ENCODE results near the gene IFITM10.
"Not testable (repeated sequence)": the region's sequence is repeated elsewhere in the genome, so short reads cannot be mapped to it uniquely, and the experiment has no call there.

Gene IFITM10

DNA sequence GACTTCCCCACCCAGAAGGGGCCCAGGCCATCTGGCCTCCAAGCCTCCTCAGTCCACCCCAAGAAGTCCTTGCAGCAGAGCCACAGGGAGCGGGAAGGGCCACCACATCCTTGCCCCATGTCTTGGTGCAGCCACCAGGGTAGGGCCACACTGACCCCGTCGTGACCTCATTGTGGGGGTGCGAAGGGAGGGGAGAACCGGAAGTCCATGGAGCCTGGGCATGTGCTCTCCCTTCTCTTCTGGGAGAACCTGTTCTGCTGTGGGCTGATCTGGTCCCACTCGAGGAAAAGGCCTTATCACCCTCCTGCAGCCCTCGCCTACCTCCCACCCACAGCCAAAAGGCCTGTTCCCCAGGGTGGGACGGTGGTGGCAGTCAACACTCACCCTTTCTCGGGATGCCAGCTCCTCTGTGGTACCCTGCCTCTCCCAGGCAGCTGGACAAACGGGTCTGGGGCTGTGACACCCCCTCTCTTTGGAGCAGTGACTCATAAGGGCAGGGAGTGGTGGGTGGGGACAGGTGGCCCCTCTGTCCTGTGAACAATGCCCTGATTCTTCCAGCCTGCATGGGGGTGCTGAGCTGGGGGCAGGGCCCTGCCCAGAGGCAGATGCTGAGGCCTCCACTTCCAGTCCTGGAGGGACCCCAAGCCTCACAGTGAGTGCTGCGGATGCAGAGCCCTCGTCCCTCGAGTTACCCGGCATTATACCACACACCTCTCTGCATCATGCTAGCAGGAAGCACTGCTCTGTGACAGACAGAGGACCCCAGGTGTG is 27.9 kb upstream of the IFITM10 start:
- in situ Hi-C loops (cut with MboI; ENCODE audit: low sequenced_read_pairs): no loop called here

DNA sequence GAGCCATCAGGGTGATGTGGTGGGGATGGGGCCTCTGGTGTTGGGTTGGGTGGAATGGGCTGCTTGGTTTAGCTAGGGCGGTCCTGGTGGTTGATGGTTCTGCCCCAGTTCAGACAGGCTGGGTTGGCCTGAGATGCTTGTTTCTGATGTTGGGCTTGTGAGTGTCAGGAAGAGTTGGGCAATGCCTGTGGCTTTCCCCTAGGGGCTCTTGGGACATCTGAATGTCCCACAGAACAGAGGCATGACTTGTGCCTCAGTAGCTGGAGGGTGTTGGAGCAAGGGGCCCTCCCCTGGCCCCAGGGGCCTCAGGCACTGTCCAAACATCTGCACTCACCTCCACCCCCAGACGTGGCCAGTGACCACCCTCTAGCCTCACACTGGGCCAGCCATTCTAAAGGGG is 27.3 kb upstream of the IFITM10 start:
- in situ Hi-C loops (cut with MboI; ENCODE audit: low sequenced_read_pairs): no loop called here

DNA sequence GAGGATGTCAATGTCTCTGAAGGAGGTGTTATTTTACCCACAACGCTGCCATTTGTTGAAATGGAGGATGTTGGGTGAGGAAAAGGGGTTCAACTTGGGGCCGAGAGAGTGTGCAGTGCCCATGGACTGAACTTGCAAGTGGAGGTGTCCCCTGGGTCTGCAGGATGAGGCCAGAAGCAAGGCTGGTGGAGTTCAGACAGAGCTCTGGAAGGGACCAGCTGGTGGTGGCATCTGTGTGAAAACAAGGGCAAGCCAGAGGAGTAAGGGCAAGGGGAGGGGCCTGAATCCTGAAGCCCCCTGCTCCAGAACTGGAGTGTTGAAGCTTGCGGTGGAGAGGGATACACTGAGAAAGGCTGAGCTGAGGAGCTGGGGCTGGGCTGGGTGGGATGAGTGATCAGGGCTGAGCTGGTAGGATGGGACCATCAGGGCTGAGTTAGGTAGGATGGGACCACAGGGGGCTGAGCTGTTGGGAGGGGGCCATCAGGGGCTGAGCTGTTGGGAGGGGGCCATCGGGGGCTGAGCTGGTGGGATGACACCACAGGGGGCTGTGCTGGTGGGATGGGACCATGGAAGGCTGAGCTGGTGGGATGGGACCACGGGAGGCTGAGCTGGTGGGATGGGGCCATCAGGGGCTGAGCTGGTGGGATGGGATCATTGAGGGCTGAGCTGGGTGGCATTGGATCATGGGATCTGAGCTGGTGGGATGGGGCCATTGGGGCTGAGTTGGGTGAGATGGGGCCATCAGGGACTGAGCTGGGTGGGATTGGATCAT is 26.7 kb upstream of the IFITM10 start:
- in situ Hi-C loops (cut with MboI; ENCODE audit: low sequenced_read_pairs): no loop called here

DNA sequence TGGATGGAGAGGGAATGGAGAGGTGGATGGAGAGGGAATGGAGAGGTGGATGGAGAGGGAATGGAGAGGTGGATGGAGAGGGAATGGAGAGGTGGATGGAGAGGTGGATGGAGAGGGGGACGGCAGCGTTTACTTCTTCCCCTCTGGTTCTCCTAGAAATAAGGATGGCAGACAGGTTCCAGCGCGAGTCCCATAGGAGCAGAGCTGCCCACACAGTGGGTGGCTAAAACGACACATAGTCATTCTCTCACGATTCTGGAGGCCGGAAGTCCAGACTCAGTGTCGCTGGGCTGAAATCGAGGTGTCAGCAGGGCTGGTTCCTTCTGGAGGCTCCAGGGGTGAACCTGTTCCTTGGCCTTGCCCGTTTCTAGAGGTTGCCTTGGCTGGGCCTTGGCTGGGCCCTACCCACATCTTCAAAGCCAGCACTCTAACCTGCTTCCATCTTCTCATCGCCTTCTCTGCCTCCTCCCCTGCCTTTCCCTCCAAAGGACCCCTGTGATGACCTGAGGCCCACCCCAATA is 26.0 kb upstream of the IFITM10 start:
- in situ Hi-C loops (cut with MboI; ENCODE audit: low sequenced_read_pairs): no loop called here

DNA sequence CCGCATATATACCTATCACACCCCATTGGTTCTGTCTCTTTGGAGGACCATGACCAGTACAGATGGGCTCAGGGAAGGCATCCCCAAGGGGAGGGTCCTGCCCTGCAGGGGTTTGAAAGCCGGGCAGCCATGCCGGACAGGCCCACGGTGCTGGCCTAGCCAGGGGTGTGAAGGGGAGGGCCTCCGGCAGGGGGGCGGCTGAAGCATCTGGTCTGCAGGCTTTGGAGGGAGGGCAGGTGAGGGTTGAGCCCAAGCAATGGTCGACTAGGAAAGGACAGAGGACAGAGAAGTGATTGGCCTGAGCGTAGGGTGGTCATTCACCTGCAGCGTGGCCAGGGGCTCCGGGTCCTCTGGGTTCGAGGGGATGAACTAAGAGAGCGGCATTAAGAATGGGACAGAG is 24.5 kb upstream of the IFITM10 start:
- in situ Hi-C loops (cut with MboI; ENCODE audit: low sequenced_read_pairs): no loop called here

DNA sequence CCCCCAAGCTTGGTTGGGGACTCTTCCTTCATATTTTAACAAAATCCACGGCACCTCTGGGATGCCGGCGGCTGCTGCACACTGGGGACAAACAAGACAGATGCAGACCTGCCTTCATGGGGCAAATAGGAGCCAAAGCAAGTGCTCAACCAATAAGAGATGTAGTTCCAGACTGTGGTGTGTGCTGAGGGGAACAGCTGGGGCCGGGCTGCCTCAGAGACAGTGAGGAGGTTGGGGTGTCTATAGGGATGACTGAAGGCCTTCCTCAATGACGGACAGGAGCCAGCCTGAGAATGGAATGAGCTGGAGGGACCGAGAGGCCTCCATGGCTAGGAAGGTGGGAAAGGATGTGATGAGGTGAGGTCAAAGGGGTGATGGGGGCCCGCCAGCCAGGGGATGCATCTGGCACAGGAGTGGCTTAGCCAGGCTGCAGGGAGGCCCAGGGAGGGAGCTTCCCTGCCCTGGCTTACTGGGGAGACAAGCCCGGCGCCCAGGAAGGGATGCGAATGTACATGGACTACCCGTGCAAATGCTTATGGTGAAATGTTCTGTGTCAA is 23.7 kb upstream of the IFITM10 start:
- in situ Hi-C loops (cut with MboI; ENCODE audit: low sequenced_read_pairs): no loop called here

DNA sequence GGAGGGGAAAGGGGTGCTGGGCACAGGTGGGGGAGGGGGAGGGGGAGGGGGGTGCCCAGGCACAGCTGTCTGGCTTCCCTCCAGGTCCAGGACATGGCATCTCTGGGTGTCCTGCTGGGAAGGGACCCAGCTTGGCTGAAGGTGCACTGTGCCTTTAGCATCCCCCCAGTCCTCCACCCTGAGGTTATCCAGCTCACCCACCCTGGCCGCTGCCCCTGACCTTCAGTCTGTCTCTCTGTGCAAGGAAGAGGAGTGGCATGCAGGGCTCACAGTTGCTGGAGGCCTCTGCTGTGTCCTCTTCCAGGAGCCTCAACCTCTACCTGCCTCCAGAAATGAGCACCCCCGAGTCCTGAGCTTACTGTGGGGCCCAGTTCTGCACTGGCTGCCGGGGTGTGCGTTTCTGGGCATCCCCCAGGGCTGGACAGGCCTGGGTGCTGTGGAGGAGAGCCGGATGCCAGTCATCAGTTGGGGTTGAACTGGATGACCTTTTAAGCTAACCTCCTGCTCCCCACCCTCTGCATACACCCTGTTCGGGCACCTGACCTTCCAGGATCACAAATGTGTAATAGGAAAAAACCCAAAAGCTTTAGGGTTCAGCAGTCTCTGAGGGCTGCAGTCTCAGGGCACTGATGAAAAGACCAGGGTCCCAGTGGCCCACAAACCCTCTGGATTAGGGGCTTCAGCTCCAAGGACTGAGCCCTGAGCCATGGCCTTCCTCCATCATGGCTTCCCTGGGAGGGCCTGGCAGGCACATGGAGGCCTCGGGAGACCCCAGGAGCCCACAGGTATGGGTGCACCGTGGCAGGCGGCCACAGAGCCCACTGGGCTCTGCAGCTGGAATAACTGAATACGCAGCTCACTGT is 23.0 kb upstream of the IFITM10 start:
- in situ Hi-C loops (cut with MboI; ENCODE audit: low sequenced_read_pairs): no loop called here

DNA sequence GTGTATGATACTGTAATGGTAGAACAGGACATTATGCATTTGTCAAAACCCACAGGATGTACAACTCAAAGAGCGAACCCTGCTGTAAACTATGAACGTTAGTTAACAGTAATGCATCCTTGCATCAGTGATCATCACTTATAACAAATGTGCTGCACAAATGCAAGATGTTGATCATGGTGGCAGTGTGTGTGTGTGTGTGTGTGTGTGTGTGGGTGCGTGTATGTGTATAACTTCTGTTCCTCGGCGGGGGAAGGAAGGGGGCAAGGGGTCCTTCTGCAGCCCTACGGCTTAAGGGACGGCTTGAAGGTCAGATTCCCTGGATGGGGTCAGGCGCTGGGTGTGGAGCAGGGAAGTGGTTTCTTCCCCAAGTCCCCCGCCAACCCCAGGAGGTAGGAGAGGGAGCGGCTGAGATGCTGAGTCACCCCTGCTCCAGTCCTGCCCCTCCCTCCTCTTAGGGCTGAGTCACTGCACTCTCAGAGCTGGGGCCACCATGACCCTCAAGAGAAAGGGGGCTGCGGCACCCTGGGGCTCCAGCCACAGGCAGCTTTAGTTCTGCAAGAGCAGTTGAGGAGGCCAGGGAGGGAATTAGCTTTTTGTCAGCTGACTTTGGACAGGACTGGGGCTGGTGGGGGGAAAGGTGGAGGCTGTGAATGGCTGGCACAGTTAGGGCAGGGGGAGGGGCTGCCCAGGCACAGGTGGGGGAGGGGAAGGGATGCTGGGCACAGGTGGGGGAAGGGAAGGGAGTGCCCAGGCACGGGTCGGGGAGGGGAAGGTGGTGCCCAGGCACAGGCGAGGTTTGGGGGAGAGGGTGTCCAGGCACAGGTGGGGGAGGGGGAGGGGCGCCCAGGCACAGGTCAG is 22.1 kb upstream of the IFITM10 start:
- in situ Hi-C loops (cut with MboI; ENCODE audit: low sequenced_read_pairs): no loop called here

DNA sequence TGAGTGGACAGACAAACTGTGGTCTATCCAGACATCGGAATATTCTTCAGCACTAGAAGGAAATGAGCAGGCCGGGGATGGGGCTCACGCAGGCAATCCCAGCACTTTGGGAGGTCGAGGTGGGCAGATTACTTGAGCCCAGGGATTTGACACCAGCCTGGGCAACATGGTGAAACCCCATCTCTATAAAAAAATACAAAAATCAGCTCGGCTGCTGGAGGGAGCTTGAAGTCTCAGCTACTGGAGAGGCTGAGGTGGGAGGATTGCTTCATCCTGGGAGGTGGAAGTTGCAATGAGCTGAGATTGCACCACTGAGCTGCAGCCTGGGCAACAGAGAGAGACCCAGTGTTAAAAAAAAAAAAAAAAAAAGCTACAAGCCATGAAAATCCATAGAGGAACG is 21.3 kb upstream of the IFITM10 start:
- in situ Hi-C loops (cut with MboI; ENCODE audit: low sequenced_read_pairs): no loop called here

DNA sequence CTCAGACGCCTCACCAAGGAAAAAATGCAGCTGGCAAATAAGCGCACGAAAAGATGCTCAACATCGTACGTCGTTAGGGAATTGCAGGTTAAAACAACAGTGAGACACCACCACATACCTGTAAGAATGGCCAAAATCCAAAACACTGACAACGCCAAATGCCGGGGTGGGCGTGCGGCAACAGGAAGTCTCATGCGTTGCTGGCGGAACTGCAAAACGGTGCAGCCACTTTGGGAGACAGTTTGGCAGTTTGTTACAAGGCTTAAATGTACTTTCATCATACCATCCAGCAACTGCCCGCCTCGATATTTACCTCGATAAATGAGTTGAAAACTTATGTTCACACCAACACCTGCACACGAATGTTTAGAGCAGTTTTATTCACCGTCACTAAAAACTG is 20.9 kb upstream of the IFITM10 start:
- in situ Hi-C loops (cut with MboI; ENCODE audit: low sequenced_read_pairs): no loop called here

DNA sequence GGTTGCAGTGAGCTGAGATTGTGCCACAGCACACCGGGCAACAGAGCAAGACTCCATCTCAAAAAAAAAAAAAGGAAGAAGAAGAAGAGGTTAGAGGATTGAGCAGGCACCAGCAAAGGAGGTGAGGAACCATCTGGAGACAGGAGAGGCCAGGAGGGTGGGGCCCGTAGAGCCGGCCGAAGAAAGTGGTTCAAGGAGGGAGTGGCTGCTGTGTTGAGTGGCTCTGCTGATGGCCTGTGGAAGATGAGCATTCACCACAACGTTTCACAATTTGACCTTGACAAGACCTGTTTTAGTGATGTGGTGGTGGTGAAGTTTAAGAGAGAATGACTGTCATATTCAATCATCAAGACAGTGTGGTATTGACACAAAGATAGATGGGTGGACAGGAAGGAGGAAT is 20.1 kb upstream of the IFITM10 start:
- in situ Hi-C loops (cut with MboI; ENCODE audit: low sequenced_read_pairs): no loop called here

DNA sequence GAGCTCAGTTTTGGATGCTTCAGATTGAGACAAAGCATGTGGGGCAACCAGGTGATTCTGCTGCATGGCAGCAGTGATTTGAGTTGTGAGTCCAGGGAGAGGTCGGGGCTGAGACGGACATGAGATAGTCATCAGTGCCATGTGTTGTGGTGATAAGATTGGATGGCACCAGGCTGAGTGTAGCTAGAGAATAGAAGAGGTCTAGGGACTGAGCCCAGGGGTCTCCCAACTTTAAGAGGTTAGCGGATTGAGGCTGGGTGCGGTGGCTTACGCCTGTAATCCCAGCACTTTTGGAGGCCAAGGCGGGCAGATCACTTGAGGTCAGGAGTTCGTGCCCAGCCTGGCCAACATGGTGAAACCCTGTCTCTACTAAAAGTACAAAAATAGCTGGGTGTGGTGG is 19.7 kb upstream of the IFITM10 start:
- in situ Hi-C loops (cut with MboI; ENCODE audit: low sequenced_read_pairs): no loop called here

DNA sequence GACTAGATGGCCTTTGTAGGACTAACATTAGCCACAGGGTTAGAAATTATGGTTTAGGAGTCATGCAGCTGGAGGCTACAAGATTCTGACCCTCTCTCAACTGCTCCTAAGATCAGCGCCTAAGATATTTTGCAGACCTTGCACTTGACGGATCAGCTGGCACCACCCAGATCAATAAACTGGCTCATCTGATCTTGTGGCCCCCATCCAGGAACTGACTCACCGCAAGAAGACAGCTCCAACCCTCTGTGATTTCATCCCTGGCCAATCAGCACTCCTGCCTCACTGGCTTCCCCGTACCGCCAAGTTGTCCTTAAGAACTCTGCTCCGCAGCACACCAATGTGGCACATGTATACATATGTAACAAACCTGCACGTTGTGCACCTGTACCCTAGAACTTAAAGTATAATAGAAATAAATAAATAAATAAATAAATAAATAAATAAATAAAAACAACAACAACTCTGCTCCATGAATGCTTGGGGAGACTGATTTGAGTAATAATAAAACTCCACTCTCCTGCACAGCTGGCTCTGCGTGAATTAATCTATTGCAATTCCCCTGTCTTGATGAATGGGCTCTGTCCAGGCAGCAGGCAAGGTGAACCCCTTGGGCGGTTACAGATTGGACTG is 19.0 kb upstream of the IFITM10 start:
- in situ Hi-C loops (cut with MboI; ENCODE audit: low sequenced_read_pairs): not testable (repeated sequence)

DNA sequence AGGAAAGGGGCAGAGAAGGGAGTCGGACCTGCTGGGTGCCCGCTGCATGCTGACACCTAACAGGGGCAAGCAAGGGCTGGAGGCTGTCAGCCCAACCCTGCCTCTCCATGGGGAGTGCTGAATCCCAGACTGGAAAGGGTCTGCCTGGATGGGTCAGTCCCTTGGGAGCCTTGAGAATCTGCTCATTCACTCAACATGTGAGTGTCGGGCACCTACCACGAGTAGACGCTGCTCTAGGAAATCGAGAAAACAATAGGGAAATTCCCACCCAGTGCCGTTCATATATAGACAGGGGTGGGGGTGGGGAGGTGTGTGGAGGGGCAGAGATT is 17.7 kb upstream of the IFITM10 start:
- in situ Hi-C loops (cut with MboI; ENCODE audit: low sequenced_read_pairs): no loop called here

DNA sequence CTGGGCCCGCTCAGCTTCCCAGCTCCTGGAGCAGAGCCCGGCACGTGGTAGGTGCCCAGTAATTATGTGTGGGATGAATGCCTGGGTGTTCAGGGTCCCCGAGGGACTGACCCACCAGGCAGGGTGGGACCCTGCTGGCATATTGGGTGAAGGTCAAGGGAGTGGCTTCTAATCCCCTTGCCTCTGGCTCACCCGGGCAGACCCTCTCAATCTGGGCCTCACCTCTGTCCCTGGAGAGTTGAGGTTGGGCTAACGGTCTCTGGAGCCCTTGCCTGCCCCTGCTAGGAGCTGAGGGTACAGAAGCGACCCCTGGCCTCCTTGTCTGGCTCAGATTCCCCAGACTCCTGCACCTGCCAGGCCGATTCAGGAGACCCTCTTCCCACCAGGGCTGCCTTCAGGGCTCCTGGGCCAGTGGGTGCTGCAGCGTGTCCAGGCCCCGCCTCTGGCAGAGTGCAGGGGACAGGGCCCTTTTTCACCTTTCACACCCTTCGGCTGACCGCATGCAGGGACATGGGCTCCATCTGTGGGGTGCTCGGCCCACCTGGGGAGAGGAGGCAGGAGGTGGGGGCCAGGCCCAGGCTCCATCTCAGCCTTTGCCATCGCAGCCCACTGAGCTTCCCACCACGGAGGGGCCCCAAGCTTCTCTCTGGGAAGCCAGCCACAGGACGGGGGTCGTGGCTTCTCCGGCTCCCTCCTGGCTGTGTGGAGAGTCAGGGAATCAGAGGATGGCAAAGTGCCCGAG is 17.2 kb upstream of the IFITM10 start:
- in situ Hi-C loops (cut with MboI; ENCODE audit: low sequenced_read_pairs): no loop called here

DNA sequence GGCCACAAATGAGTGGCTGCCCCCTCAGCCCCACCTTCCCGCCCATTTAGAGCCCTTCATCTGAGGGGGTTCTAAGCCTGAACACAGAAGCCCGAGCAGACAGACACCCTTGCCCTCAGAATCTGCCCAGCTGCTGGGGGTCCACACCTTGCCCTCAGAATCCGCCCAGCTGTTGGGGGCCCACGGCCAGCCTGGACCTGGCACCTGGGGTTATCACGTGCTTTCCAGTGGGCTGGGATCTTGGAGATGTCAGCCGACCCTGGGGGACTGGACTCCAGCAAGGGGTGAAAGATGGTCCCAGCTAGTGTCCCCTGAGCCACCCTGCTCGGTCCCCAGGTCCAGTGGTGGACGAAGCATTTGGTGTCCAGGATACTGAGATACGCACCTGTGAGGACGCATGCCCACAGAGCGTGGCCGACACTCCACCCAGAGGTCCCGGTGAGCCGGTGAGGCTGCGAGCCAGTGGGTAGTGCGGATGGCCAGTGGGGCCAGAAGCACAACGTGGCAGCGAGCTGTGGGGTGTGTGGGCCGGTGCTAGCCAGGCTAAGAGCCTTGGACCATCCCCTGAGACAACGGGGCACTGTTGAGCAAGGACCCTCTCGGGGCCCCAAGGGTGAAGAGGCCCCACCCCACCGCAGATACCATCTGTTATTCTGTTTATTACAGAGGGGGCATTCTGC is 16.5 kb upstream of the IFITM10 start:
- in situ Hi-C loops (cut with MboI; ENCODE audit: low sequenced_read_pairs): no loop called here

DNA sequence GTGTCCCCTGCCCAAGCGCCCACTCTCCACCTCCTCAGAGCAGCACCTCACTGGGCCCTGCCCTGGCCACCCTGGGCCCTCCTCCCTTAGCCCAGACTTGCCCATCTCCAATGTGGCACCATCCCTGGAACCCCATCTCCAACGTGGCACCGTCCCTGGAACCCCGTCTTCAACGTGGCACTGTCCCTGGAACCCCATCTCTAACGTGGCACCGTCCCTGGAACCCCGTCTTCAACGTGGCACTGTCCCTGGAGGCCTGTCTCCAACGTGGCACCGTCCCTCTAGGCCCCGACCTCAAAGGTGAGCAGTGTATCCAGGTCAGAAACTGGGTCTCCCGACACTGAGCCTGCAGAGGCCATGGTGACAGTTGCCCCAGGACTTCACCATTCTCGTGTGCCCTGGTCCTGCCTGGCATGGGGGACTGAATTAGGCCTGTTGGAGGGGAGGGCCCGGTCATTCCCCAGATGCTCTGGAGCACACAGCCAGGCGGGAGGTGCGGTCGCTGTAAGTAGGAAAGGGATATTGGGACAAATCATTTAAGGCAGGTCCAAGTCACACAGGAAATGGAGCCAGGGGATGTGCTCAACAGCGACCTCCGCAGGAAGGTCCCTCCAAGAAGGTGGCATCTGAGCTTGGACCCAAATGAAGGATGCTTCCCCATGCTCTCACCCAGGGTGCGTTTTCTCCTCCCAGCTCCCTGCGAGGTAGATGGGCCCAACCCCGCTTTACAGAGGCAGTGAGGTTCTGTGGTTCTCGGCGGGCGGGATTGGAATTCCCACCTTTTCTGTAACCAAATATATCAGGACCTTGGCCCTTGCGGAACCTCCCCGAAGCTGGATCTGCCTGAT is 15.7 kb upstream of the IFITM10 start:
- in situ Hi-C loops (cut with MboI; ENCODE audit: low sequenced_read_pairs): no loop called here

Measured in HL-60/S4 treated with phorbol 12-myristate 13-acetate at 8.2 ng/mL for 4 days and 3 days (cell line).